Measurements from ENCODE around the gene SLC2A8.

DNA sequence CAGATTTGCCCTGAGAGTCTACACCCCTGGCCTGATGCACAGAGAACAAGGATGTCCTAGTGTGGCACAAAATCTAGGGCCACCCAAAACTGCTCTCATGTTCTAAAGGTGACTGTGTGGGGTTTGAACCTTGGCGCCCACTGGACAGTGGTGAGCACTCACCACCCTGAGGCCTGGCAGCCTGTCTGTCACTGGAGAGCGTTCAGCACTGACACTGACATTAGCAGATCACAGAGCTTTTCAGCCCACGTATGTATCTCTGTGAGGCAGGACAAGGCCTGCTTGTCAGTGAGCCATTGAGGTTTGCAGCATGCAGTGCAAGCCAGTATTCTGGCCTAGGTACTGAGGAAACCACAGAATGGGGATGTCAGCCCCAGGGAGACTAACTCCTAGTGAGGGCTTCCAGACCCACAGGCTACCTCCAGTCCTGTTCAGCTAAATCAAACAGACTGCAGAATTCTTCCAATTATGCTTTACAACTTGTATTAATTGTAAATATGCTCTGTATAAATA, 38.9 kb upstream of the SLC2A8 start:
- TF ChIP-seq, protein P1, sequence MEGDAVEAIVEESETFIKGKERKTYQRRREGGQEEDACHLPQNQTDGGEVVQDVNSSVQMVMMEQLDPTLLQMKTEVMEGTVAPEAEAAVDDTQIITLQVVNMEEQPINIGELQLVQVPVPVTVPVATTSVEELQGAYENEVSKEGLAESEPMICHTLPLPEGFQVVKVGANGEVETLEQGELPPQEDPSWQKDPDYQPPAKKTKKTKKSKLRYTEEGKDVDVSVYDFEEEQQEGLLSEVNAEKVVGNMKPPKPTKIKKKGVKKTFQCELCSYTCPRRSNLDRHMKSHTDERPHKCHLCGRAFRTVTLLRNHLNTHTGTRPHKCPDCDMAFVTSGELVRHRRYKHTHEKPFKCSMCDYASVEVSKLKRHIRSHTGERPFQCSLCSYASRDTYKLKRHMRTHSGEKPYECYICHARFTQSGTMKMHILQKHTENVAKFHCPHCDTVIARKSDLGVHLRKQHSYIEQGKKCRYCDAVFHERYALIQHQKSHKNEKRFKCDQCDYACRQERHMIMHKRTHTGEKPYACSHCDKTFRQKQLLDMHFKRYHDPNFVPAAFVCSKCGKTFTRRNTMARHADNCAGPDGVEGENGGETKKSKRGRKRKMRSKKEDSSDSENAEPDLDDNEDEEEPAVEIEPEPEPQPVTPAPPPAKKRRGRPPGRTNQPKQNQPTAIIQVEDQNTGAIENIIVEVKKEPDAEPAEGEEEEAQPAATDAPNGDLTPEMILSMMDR (IDR thresholded peaks at IDR 0.05) = no peak
- no peak for TF ChIP-seq POLR2A (IDR thresholded peaks at IDR 0.05)
